HCT116 (cell line): ENCODE data around the gene ITGAE. TPM values are rescaled to one million over a fixed set of nuclear protein-coding genes. Genes with fewer than 3 reads are reported as not detected.

Experiments used
- ATAC-seq: fragments of 200-7000 bp; cut with Tn5 transposase; 2 replicates; pipeline ENCODE4 v1.9.1; 2020; ENCODE audit warnings: mild to moderate bottlenecking, moderate library complexity
- BruUV-seq: library from RNA; stranded (reverse); fragments of 400-500 nt; replicated peaks from 2 replicates; lab custom pipeline; 2021; lab: Mats Ljungman, UMichigan
- CTCF ChIA-PET: fragments of 300-600 bp; sonication (Branson Sonifier 250); formaldehyde crosslinking; loops from one replicate; lab custom pipeline; 2021; ENCODE audit warnings: antibody characterized with exemption; lab: Charles Lee
- POLR2A ChIA-PET: fragments of 300-600, 350-600 bp; sonication (Branson Sonifier 250); formaldehyde crosslinking; loops from one replicate; lab custom pipeline; 2021; ENCODE audit warnings: antibody characterized with exemption; lab: Charles Lee
- RAD21 ChIA-PET, 2 experiments: fragments of 300-600 bp; sonication (Branson Sonifier 250); formaldehyde crosslinking; loops; one replicate each; lab custom pipeline; 2023; ENCODE audit warnings: low total read pairs in 2 of 2; ENCODE audit not compliant: uncharacterized antibody in 2 of 2, unreplicated experiment in 2 of 2, low non-redundant PET in 1 of 2; lab: Charles Lee
- DNase-seq: peaks from one replicate; pipeline ENCODE4 v3.0.0-alpha.2; 2010; ENCODE audit warnings: low read depth, low spot score
- H2AFZ ChIP-seq: fragments of 200-600 bp; shearing (Covaris generic), sonication (generic); 2 replicates; pipeline ENCODE4 v1.6.1; 2017; ENCODE audit warnings: low read depth, mixed run types, mixed read lengths, antibody characterized with exemption, low read length; ENCODE audit not compliant: poor library complexity, severe bottlenecking
- H3K27ac ChIP-seq: 2 replicates; pipeline ENCODE4 v1.5.1; 2012; ENCODE audit warnings: low read depth, low read length
- H3K27me3 ChIP-seq: fragments of 200-600 bp; sonication (generic); 2 replicates; pipeline ENCODE4 v1.6.1; 2016; ENCODE audit warnings: mixed run types, low read length, mixed read lengths; ENCODE audit not compliant: insufficient read depth
- H3K36me3 ChIP-seq, 2 experiments: fragments of 200-500 bp in 1 of 2; fragments of 200-600 bp in 1 of 2; sonication (Bioruptor generic) in 1 of 2; sonication (generic) in 1 of 2; 2 replicates each; pipeline versions ENCODE4 v1.5.1 to v1.6.1; 2014 to 2016; ENCODE audit warnings: low read length in 2 of 2, inconsistent platforms in 1 of 2, mixed read lengths in 1 of 2, mixed run types in 1 of 2; ENCODE audit not compliant: insufficient read depth in 2 of 2, control insufficient read depth in 1 of 2
- H3K4me1 ChIP-seq, 2 experiments: fragments of 200-600 bp in 1 of 2; sonication (generic) in 1 of 2; 2 replicates each; pipeline versions ENCODE4 v1.5.1 to v1.6.1; 2012 to 2017; ENCODE audit warnings: low read length in 2 of 2, inconsistent platforms in 1 of 2, mild to moderate bottlenecking in 1 of 2, mixed read lengths in 1 of 2, mixed run types in 1 of 2, moderate library complexity in 1 of 2; ENCODE audit not compliant: insufficient read depth in 2 of 2, control insufficient read depth in 1 of 2
- H3K4me2 ChIP-seq: fragments of 200-600 bp; sonication (generic); 2 replicates; pipeline ENCODE4 v1.6.1; 2017; ENCODE audit warnings: mixed run types, low read length, mixed read lengths
- H3K4me3 ChIP-seq, 2 experiments: fragments of 200-600 bp in 1 of 2; sonication (generic) in 1 of 2; replicated peaks in 1 of 2; 2 replicates each; pipeline ENCODE4 v1.5.1; 2011 to 2016; ENCODE audit warnings: low read length in 2 of 2, control low read depth in 1 of 2, low read depth in 1 of 2, mild to moderate bottlenecking in 1 of 2, mixed read lengths in 1 of 2, mixed run types in 1 of 2
- H3K79me2 ChIP-seq: fragments of 200-600 bp; sonication (generic); 2 replicates; pipeline ENCODE4 v1.6.1; 2017; ENCODE audit warnings: mild to moderate bottlenecking, mixed run types, low read length, moderate library complexity, mixed read lengths; ENCODE audit not compliant: insufficient read depth
- H3K9ac ChIP-seq: fragments of 200-600 bp; sonication (generic); 2 replicates; pipeline ENCODE4 v1.6.1; 2016; ENCODE audit warnings: low read length, mixed read lengths
- H3K9me2 ChIP-seq: fragments of 200-600 bp; sonication (generic), shearing (Covaris generic); 2 replicates; pipeline ENCODE4 v1.6.1; 2017; ENCODE audit warnings: mixed run types, mild to moderate bottlenecking, moderate library complexity; ENCODE audit not compliant: insufficient read depth
- H3K9me3 ChIP-seq, 2 experiments: fragments of 200-500 bp in 1 of 2; fragments of 200-600 bp in 1 of 2; sonication (Bioruptor generic) in 1 of 2; sonication (generic) in 1 of 2; 2 replicates each; pipeline ENCODE4 v1.6.1; 2014 to 2017; ENCODE audit warnings: low read length in 2 of 2, mixed read lengths in 2 of 2, inconsistent platforms in 1 of 2, low read depth in 1 of 2, mild to moderate bottlenecking in 1 of 2, mixed run types in 1 of 2, moderate library complexity in 1 of 2; ENCODE audit not compliant: control insufficient read depth in 1 of 2, insufficient read depth in 1 of 2
- H4K20me1 ChIP-seq: fragments of 200-600 bp; sonication (generic), shearing (Covaris generic); 2 replicates; pipeline ENCODE4 v1.6.1; 2017; ENCODE audit warnings: mixed run types, mild to moderate bottlenecking, moderate library complexity; ENCODE audit not compliant: insufficient read depth
- CBX3 ChIP-seq: IDR thresholded peaks from 2 replicates; pipeline ENCODE4 v1.6.1; 2012; ENCODE audit warnings: low read depth
- EZH2 ChIP-seq: fragments of 200-600 bp; sonication (generic); IDR thresholded peaks from 2 replicates; pipeline ENCODE4 v1.6.1; 2017; ENCODE audit warnings: antibody characterized with exemption, mixed run types
- POLR2AphosphoS5 ChIP-seq: IDR thresholded peaks from 2 replicates; pipeline ENCODE4 v1.6.1; 2011; ENCODE audit warnings: mild to moderate bottlenecking, low read depth, low read length, moderate library complexity
- TCF7L2 ChIP-seq: IDR thresholded peaks from 2 replicates; pipeline ENCODE4 v1.7.0; 2011; ENCODE audit warnings: borderline replicate concordance, inconsistent platforms; ENCODE audit not compliant: insufficient read depth, insufficient read length; ENCODE audit errors: extremely low read depth
- YY1 ChIP-seq: IDR thresholded peaks from 2 replicates; pipeline ENCODE4 v1.6.1; 2011; ENCODE audit warnings: low read length, low read depth, moderate library complexity, mild to moderate bottlenecking; ENCODE audit not compliant: insufficient replicate concordance; ENCODE audit errors: extremely low read depth
- intact Hi-C: fragments of 100-400 bp; cut with micrococcal nuclease; formaldehyde crosslinking; loops from 2 replicates; pipeline ENCODE4 v1.10.0; 2022
- total RNA-seq: library from RNA; stranded (reverse); gene quantifications from one replicate; pipeline ENCODE4 v1.2.1, GENCODE V29; 2021; ENCODE audit not compliant: unreplicated experiment
- TF ChIP-seq, protein P1 (sequence below): IDR thresholded peaks from 2 replicates; pipeline ENCODE4 v1.6.1; 2012; ENCODE audit warnings: low read depth

ITGAE gene
- total RNA-seq, 1 experiment from 2014 or later = 19.9 TPM

DNA sequence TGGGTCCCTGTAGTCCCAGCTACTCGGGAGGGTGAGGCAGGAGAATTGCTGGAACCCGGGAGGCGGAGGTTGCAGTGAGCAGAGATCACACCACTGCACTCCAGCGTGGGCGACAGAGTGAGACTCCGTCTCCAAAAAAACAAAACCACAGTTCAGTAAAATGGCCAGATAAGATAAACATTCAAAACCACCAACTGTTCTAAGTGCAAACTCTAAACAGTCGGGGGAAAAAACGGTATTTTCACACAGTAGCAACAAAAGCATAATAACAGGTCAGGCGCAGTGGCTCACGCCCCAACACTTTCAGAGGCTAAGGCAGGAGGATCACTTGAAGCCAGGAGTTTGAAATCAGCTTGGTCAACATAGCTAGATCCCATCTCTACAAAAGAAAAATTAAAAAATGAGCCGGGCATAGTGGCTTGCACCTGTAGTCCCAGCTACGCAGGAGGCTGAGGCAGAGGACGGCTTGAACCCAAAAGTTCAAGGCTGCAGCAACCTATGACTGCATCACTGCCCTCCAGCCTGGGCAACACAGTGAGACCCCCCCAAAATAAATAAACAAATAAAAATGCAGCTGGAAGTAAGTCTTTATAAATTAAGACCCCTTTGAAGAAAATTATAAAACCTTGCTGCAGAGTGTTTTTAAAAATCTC lies 88.1 kb downstream of the ITGAE start:
- intact Hi-C loops = no loop called here
- no peak overlapping the region for H3K4me3 ChIP-seq
- ChIA-PET CTCF (no interaction called here), RAD21 (no interaction called here), POLR2A (no interaction called here)
- peaks cover 17% of the 10 kb centered on the region in 2 experiments; a peak in 3 of 4 replicates for H3K36me3 ChIP-seq
- H2AFZ ChIP-seq = no peak overlapping the region
- peaks cover 0 to 4% of the 10 kb centered on the region in 2 experiments; a peak in 2 of 4 replicates for H3K4me1 ChIP-seq
- H3K4me2 ChIP-seq = no peak overlapping the region
- H3K9me3 ChIP-seq = no peaks in the 10 kb centered on the region
- H3K9me2 ChIP-seq = no peaks in the 10 kb centered on the region
- no peaks in the 10 kb centered on the region for H3K79me2 ChIP-seq
- TF ChIP-seq EZH2 (no peak), POLR2AphosphoS5 (no peak), CBX3 (no peak)
- DNase-seq (no peak), ATAC-seq (no peak)
- no TSS peak for BruUV-seq
- H3K27me3 ChIP-seq = no peaks in the 10 kb centered on the region
- H3K27ac ChIP-seq = no peak overlapping the region
- no peaks in the 10 kb centered on the region; the same call in 1 of the 2 replicates for H4K20me1 ChIP-seq
- H3K9ac ChIP-seq = no peak overlapping the region

DNA sequence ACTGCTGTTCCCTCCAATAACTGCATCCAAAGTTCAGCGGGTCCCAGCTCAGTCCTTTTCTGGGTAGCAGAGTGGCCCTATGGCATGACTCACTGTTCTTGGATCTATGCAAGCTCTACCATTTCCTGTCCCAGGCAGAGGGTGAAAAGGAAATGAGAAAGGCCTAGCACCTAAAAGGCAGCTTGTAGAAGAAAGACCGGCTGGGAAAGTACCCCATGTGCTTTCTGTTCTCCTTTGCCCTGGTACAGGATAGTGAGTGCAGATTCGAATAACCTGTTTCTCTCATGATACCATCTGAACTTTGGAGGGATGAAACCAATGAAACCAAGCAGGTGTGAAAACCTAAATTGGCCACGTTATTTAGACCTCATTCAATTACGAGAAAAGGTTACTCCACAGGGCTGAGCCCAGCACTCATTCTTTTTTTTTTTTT lies 90.0 kb downstream of the ITGAE start:
- no peak overlapping the region for H3K4me2 ChIP-seq
- H3K79me2 ChIP-seq = no peaks in the 10 kb centered on the region
- ATAC-seq (no peak), DNase-seq (no peak)
- H3K9me3 ChIP-seq = no peaks in the 10 kb centered on the region
- ChIA-PET CTCF (interaction anchor here (2.1 kb wide), 1 partner anchor 27 kb away, joined by 6 read pairs; no protein-coding TSS in a partner anchor), POLR2A (interaction anchor here (1.1 kb wide), 1 partner anchor 12 kb away, joined by 4 read pairs; the partner anchor contains the start of gene HASPIN), RAD21 (interaction anchor here in 1 of 2 experiments (0.7 kb wide), 1 partner anchor 11 kb away, joined by 5 read pairs; no protein-coding TSS in a partner anchor)
- H2AFZ ChIP-seq = no peak overlapping the region
- H3K27ac ChIP-seq = no peak overlapping the region
- peaks cover 10 to 13% of the 10 kb centered on the region in 2 experiments; a peak in 3 of 4 replicates for H3K36me3 ChIP-seq
- H4K20me1 ChIP-seq = no peaks in the 10 kb centered on the region; the same call in 1 of the 2 replicates
- BruUV-seq = no TSS peak
- TF ChIP-seq TCF7L2 (no peak), EZH2 (no peak), YY1 (no peak)
- TF ChIP-seq, protein P1, sequence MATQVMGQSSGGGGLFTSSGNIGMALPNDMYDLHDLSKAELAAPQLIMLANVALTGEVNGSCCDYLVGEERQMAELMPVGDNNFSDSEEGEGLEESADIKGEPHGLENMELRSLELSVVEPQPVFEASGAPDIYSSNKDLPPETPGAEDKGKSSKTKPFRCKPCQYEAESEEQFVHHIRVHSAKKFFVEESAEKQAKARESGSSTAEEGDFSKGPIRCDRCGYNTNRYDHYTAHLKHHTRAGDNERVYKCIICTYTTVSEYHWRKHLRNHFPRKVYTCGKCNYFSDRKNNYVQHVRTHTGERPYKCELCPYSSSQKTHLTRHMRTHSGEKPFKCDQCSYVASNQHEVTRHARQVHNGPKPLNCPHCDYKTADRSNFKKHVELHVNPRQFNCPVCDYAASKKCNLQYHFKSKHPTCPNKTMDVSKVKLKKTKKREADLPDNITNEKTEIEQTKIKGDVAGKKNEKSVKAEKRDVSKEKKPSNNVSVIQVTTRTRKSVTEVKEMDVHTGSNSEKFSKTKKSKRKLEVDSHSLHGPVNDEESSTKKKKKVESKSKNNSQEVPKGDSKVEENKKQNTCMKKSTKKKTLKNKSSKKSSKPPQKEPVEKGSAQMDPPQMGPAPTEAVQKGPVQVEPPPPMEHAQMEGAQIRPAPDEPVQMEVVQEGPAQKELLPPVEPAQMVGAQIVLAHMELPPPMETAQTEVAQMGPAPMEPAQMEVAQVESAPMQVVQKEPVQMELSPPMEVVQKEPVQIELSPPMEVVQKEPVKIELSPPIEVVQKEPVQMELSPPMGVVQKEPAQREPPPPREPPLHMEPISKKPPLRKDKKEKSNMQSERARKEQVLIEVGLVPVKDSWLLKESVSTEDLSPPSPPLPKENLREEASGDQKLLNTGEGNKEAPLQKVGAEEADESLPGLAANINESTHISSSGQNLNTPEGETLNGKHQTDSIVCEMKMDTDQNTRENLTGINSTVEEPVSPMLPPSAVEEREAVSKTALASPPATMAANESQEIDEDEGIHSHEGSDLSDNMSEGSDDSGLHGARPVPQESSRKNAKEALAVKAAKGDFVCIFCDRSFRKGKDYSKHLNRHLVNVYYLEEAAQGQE = no peak
- no peaks in the 10 kb centered on the region for H3K9me2 ChIP-seq
- intact Hi-C loops = no loop called here
- no peak overlapping the region for H3K9ac ChIP-seq
- H3K27me3 ChIP-seq = no peaks in the 10 kb centered on the region
- no peak overlapping the region for H3K4me3 ChIP-seq
- H3K4me1 ChIP-seq = peaks cover 0 to 4% of the 10 kb centered on the region in 2 experiments; a peak in 2 of 4 replicates
